ENCODE measurements around the gene RSPH1. TPM values are rescaled to one million over a fixed set of nuclear protein-coding genes. Genes with fewer than 3 reads are reported as not detected.

The RSPH1 gene
- total RNA-seq, 6 experiments from 2014 or later: not detected

GRCh38 chr21:42435401-42435800, 60.6 kb downstream of the RSPH1 start:
- no peaks in the 10 kb centered on the region for H3K27me3 Mint-ChIP-seq (ENCODE audit: insufficient read depth)
- no peak for TF ChIP-seq CTCF (IDR thresholded peaks at IDR 0.05)
- no peaks in the 10 kb centered on the region for H3K4me1 Mint-ChIP-seq (ENCODE audit: low read depth)
- peaks cover 77% of the 10 kb centered on the region for H3K9me3 Mint-ChIP-seq
- no peak overlapping the region for H3K27ac Mint-ChIP-seq
- no peak for DNase-seq
- H3K4me3 Mint-ChIP-seq: no peak overlapping the region
- H3K36me3 Mint-ChIP-seq (ENCODE audit: low read depth): peaks cover 10% of the 10 kb centered on the region; the same call in 1 of the 2 replicates

- H3K4me1 Mint-ChIP-seq (ENCODE audit: low read depth): no peaks in the 10 kb centered on the region
- no peak overlapping the region for H3K27ac Mint-ChIP-seq
- H3K9me3 Mint-ChIP-seq: peaks cover 72% of the 10 kb centered on the region
- no peak overlapping the region for H3K4me3 Mint-ChIP-seq
- peaks cover 10% of the 10 kb centered on the region; the same call in 1 of the 2 replicates for H3K36me3 Mint-ChIP-seq (ENCODE audit: low read depth)
- TF ChIP-seq CTCF (IDR thresholded peaks at IDR 0.05): no peak
- no peaks in the 10 kb centered on the region for H3K27me3 Mint-ChIP-seq (ENCODE audit: insufficient read depth)
- DNase-seq: no peak
Observed at GRCh38 chr21:42434884-42435283, 61.1 kb downstream of the RSPH1 start.

GRCh38 chr21:42433946-42434551, 62.0 kb downstream of the RSPH1 start:
- no peaks in the 10 kb centered on the region for H3K4me1 Mint-ChIP-seq (ENCODE audit: low read depth)
- TF ChIP-seq CTCF (IDR thresholded peaks at IDR 0.05): no peak
- H3K27me3 Mint-ChIP-seq (ENCODE audit: insufficient read depth): no peaks in the 10 kb centered on the region
- H3K27ac Mint-ChIP-seq: no peak overlapping the region
- H3K36me3 Mint-ChIP-seq (ENCODE audit: low read depth): peaks cover 10% of the 10 kb centered on the region; the same call in 1 of the 2 replicates
- H3K9me3 Mint-ChIP-seq: peaks cover 72% of the 10 kb centered on the region
- H3K4me3 Mint-ChIP-seq: no peak overlapping the region
- DNase-seq: no peak

GRCh38 chr21:42432695-42433094, 63.3 kb downstream of the RSPH1 start:
- no peak for DNase-seq
- no peak for TF ChIP-seq CTCF (IDR thresholded peaks at IDR 0.05)
- Mint-ChIP-seq H3K9me3 (peaks cover 69% of the 10 kb centered on the region), H3K27me3 (ENCODE audit: insufficient read depth) (no peaks in the 10 kb centered on the region), H3K4me1 (ENCODE audit: low read depth) (no peaks in the 10 kb centered on the region), H3K36me3 (ENCODE audit: low read depth) (0 out of 2 replicates have a peak, but pooled peaks cover 5% of the 10 kb centered on the region), H3K27ac (no peak overlapping the region), H3K4me3 (no peak overlapping the region)

GRCh38 chr21:42431196-42431595, 64.8 kb downstream of the RSPH1 start:
- H3K4me1 Mint-ChIP-seq (ENCODE audit: low read depth): no peaks in the 10 kb centered on the region
- H3K4me3 Mint-ChIP-seq: no peak overlapping the region
- H3K9me3 Mint-ChIP-seq: peaks cover 78% of the 10 kb centered on the region
- TF ChIP-seq CTCF (IDR thresholded peaks at IDR 0.05): no peak
- H3K27ac Mint-ChIP-seq: no peak overlapping the region
- H3K36me3 Mint-ChIP-seq (ENCODE audit: low read depth): no peaks in the 10 kb centered on the region
- H3K27me3 Mint-ChIP-seq (ENCODE audit: insufficient read depth): no peaks in the 10 kb centered on the region
- no peak for DNase-seq
